Activated naive CD8-positive, alpha-beta T cell treated with anti-CD3 and anti-CD28 coated beads for 36 hours (primary cell): ENCODE data around the gene DMD. TPM values are rescaled to one million over a fixed set of nuclear protein-coding genes. Genes with fewer than 3 reads are reported as not detected.
"Not testable (repeated sequence)": the region's sequence is repeated elsewhere in the genome, so short reads cannot be mapped to it uniquely, and the experiment has no call there.

Experiments
- DNase-seq: peaks from one replicate; pipeline ENCODE4 v3.0.0; 2021
- H3K27ac Mint-ChIP-seq: one replicate; pipeline ENCODE4 v1.8.0; 2022; ENCODE audit warnings: mild to moderate bottlenecking, moderate library complexity, mixed read lengths
- H3K27me3 Mint-ChIP-seq: one replicate; pipeline ENCODE4 v1.8.0; 2022; ENCODE audit warnings: mild to moderate bottlenecking, mixed read lengths
- H3K36me3 Mint-ChIP-seq: one replicate; pipeline ENCODE4 v1.8.0; 2021; ENCODE audit warnings: mild to moderate bottlenecking, mixed read lengths
- H3K4me1 Mint-ChIP-seq: one replicate; pipeline ENCODE4 v1.8.0; 2021; ENCODE audit warnings: mixed read lengths
- H3K4me3 Mint-ChIP-seq: one replicate; pipeline ENCODE4 v1.8.0; 2022; ENCODE audit warnings: mild to moderate bottlenecking, moderate library complexity, mixed read lengths
- H3K9me3 Mint-ChIP-seq: one replicate; pipeline ENCODE4 v1.8.0; 2022; ENCODE audit warnings: mixed read lengths
- total RNA-seq, 2 experiments: library from RNA; stranded (reverse); gene quantifications; one replicate each; pipeline ENCODE4 v1.2.3, GENCODE V29; 2021

DMD gene
- total RNA-seq, 2 experiments from 2014 or later, result 0.08 to 0.46 TPM

DNA sequence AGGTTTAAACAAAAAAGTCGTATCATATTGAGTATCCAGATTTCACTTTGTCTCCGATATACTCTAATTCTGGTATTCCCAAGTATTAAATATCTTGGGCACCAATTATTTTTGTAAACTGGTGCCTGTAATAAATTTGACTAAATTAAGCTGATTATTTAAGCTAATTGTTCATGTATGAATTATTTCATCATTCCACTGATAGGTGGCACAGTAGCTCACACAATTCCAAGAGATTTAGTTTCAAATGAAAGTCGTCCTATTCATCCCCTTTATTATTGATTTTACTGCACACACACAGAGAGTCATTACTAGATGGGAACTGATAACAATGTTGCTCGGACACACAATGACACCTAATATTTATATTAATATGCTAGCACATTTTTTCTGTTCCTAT is 432.4 kb downstream of the DMD start:
- Mint-ChIP-seq H3K27ac (no peak overlapping the region), H3K27me3 (no peaks in the 10 kb centered on the region), H3K4me3 (no peak overlapping the region), H3K9me3 (no peaks in the 10 kb centered on the region), H3K36me3 (no peaks in the 10 kb centered on the region), H3K4me1 (no peaks in the 10 kb centered on the region)
- DNase-seq, result no peak

DNA sequence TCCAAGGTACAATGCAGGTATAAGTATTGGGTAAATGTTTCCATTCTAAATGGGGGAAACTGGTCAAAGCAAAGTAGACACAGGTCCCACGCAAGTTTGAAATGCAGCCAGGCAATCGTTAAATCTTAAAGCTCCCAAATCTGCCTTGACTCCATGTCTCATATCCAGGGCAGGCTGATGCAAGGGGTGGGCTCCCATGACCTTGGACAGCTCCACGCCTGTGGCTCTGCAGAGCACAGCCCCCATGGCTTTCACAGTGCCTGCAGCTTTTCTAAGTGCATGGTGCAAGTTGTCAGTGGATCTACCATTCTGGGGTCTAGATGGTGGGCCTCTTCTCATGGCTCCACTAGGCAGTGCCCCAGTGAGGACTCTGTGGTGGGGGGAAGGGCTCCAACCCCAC is 436.4 kb downstream of the DMD start:
- Mint-ChIP-seq H3K4me1 (no peaks in the 10 kb centered on the region), H3K27ac (no peak overlapping the region), H3K36me3 (no peaks in the 10 kb centered on the region), H3K9me3 (no peaks in the 10 kb centered on the region), H3K4me3 (no peak overlapping the region), H3K27me3 (no peaks in the 10 kb centered on the region)
- no peak for DNase-seq

DNA sequence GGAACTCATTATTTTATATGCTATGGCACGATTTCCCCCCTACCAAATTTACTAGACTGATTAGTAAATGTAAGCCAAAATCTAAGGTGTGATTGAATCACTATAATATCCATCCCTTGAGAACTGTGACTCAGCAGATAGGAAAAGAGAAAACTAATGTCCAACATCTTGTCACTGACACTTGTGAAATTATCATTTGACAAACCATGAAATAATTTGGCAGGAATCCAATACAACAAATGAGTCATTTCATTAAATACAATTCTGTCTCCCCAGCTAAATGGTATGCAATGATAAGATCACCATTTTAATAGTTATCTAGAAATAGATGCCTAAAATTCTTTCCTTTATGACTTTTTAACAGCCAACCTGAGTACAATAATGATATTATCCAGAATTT is 462.3 kb downstream of the DMD start:
- no peaks in the 10 kb centered on the region for H3K4me1 Mint-ChIP-seq
- no peaks in the 10 kb centered on the region for H3K9me3 Mint-ChIP-seq
- no peaks in the 10 kb centered on the region for H3K36me3 Mint-ChIP-seq
- H3K27ac Mint-ChIP-seq, result no peak overlapping the region
- H3K4me3 Mint-ChIP-seq, result no peak overlapping the region
- no peaks in the 10 kb centered on the region for H3K27me3 Mint-ChIP-seq
- DNase-seq, result no peak

DNA sequence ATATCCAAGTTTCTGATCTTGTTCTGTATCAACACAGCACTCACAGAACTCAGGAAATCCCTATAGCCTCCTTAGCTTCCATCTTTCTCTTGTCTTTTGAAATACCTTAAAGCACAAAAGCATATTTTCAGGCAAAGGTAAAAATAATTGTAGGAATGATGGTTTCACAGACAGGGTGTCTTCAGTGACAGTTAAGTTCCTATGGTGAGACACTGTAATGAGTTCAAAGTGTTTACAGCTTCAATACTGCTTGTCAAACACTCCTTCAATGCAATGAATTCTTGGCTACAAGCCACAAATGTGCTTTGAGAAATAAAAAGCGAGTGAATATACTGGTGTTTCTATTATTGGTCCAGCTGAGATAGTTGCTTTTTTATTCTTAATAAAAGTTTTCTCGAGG is 466.0 kb downstream of the DMD start:
- Mint-ChIP-seq H3K9me3 (peaks cover 1% of the 10 kb centered on the region), H3K4me3 (no peak overlapping the region), H3K4me1 (no peaks in the 10 kb centered on the region), H3K36me3 (no peaks in the 10 kb centered on the region), H3K27ac (no peak overlapping the region), H3K27me3 (no peaks in the 10 kb centered on the region)
- DNase-seq, result no peak

DNA sequence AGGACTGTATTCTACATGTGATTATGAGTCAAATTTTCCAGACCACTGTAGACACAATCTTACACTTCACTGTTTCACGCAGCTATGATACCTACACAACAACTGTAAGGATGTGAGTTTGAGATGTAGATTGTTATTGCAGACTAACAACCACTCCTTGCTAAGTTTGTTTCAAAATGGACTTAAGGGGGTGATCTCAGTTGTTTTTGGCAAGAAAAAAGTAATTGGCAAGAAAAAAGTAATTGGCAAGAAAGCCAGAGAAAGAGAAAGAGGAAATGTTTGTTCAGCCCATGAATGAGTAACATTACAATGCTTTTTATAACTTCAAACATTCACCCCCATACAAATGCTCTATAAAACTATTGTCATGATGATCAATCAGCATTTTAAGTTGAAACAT is 466.4 kb downstream of the DMD start:
- no peak overlapping the region for H3K4me3 Mint-ChIP-seq
- H3K36me3 Mint-ChIP-seq, result no peaks in the 10 kb centered on the region
- no peak for DNase-seq
- peaks cover 1% of the 10 kb centered on the region for H3K9me3 Mint-ChIP-seq
- H3K4me1 Mint-ChIP-seq, result no peaks in the 10 kb centered on the region
- no peaks in the 10 kb centered on the region for H3K27me3 Mint-ChIP-seq
- H3K27ac Mint-ChIP-seq, result no peak overlapping the region

DNA sequence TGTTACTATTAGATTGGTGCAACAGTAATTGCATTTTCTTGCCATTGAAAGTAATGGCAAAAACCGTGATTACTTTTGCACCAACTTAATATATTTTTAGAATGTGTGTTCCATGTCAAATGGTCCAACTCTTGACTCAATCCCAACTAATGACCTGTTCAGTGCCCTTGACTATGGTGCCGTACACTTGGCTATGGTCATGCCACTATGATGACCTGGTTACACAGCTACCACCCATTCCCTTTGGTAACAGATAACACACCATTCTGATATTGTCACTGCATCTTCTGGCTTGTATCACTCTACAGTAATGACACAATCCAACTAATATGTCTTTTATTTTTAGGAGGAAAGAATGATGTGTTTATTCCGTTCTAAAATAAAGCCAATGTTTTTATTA is 469.4 kb downstream of the DMD start:
- Mint-ChIP-seq H3K27me3 (no peaks in the 10 kb centered on the region), H3K36me3 (no peaks in the 10 kb centered on the region), H3K4me3 (no peak overlapping the region), H3K4me1 (no peaks in the 10 kb centered on the region), H3K27ac (no peak overlapping the region), H3K9me3 (peaks cover 1% of the 10 kb centered on the region)
- DNase-seq, result no peak

DNA sequence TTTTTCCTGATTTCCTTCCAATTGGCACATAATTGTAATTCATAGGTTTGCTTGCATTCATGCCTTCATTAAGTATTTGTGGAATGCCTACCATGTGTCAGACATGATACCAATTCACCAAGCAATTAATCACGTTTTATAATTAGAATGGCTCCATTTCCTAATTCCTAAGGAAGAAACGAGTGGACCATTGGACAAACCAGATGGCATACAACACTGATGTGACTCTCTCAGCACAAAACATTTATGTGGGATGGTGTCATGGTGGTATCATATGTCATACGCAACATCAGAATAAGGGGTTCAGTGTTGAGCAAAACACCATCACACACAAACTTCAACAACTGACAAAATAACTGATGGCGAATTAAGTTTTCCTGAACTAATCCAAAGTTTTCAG is 502.8 kb downstream of the DMD start:
- no peak for DNase-seq
- no peak overlapping the region for H3K27ac Mint-ChIP-seq
- H3K27me3 Mint-ChIP-seq, result no peaks in the 10 kb centered on the region
- no peaks in the 10 kb centered on the region for H3K36me3 Mint-ChIP-seq
- no peaks in the 10 kb centered on the region for H3K4me1 Mint-ChIP-seq
- H3K4me3 Mint-ChIP-seq, result no peak overlapping the region
- no peaks in the 10 kb centered on the region for H3K9me3 Mint-ChIP-seq

DNA sequence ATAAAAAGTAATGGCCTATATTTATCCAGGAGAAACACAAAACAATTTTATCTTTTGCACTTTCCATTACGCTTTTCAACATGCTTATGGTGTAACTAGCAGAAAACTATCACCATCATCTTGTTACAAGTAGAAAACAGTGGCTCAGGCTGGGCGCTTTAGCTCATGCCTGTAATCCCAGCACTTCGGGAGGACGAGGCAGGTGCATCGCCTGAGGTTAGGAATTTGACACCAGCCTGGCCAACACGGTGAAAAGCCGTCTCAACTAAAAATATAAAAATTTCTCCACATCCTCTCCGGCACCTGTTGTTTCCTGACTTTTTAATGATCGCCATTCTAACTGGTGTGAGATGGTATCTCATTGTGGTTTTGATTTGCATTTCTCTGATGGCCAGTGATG is 506.0 kb downstream of the DMD start:
- DNase-seq, H3K27ac Mint-ChIP-seq, H3K4me3 Mint-ChIP-seq, H3K9me3 Mint-ChIP-seq, H3K36me3 Mint-ChIP-seq, H3K27me3 Mint-ChIP-seq, H3K4me1 Mint-ChIP-seq: not testable (repeated sequence)

DNA sequence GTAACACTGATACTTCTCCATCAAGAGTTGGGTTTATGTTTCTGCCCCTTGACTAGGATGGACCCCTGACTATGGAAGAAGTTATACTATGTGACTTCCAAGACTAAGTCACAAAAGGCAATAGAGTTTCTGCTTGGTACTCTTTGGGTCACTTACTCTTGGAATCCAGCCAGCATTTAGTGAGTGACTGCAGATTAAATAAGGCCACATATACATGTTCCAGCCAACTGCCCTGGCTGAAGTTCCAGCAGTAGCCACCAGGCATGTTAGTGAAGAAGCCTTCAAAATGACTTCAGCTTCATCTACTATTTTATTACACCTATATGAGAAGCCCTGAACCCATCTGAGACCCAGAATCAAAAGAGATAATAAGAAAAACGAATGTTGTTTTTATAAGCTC is 524.0 kb downstream of the DMD start:
- no peaks in the 10 kb centered on the region for H3K4me1 Mint-ChIP-seq
- H3K9me3 Mint-ChIP-seq, result peaks cover 1% of the 10 kb centered on the region
- no peak overlapping the region for H3K4me3 Mint-ChIP-seq
- no peaks in the 10 kb centered on the region for H3K27me3 Mint-ChIP-seq
- no peak for DNase-seq
- H3K36me3 Mint-ChIP-seq, result no peaks in the 10 kb centered on the region
- H3K27ac Mint-ChIP-seq, result no peak overlapping the region

DNA sequence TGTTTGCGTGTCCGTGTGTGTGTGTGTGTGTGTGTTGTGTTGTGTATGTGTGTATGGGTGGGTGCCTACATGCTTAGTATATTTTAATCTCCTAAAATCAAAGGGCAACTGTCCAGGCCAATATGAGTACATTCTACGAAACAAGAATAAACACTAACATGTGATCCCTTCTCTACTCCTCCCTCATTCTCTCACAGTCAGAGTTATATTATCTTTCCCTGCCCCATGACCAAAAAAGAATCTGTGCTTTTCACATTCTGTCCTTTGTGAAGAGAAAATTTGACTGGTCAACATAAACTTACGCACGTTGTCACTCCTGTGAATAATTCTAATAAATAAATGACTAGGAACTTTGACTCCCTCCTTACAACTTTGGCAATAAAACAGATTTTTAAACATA is 532.9 kb downstream of the DMD start:
- no peak for DNase-seq
- Mint-ChIP-seq H3K27me3 (no peaks in the 10 kb centered on the region), H3K9me3 (no peaks in the 10 kb centered on the region), H3K4me1 (no peaks in the 10 kb centered on the region), H3K27ac (no peak overlapping the region), H3K36me3 (no peaks in the 10 kb centered on the region), H3K4me3 (no peak overlapping the region)

DNA sequence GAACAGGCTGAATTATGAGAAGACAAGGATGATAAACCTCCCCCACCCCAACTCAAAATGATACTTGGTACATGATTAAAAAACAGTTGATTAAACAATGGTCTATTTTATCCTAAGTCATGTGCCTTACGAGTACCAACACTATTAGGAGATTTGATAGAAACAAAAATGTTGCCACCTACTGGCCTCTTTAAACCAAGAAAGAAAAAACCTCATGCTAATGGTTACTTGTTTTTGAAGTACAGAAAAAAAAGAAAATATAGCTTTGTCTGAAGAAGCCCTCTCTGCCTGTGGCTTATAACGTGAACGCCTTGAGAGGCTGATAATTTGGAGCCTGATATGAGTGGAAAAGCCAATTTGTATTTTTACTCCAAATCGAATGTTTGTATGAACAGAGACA is 538.2 kb downstream of the DMD start:
- Mint-ChIP-seq H3K27me3 (no peaks in the 10 kb centered on the region), H3K4me3 (no peak overlapping the region), H3K36me3 (no peaks in the 10 kb centered on the region), H3K4me1 (no peaks in the 10 kb centered on the region), H3K9me3 (no peaks in the 10 kb centered on the region), H3K27ac (no peak overlapping the region)
- DNase-seq, result no peak

DNA sequence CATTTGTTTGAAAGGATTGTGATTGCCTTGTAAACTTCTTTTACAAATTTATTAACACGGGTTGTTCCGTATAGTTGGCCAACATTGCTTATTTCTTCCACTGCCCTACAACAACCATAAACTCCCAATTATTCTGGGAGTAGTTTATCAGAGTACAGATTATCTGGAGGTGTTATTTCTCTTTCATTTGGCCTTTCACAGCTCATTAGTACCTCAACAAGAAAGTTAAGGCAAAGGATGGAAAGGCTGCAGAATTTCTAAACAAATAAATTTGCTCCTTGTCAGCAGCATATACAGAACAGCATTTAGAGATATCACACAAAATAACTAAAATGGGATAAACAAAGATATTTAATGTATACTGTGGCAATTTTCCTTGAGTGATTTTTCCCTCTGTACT is 548.8 kb downstream of the DMD start:
- no peak for DNase-seq
- H3K9me3 Mint-ChIP-seq, result peaks cover 4% of the 10 kb centered on the region
- no peaks in the 10 kb centered on the region for H3K4me1 Mint-ChIP-seq
- no peaks in the 10 kb centered on the region for H3K27me3 Mint-ChIP-seq
- H3K36me3 Mint-ChIP-seq, result no peaks in the 10 kb centered on the region
- H3K4me3 Mint-ChIP-seq, result no peak overlapping the region
- H3K27ac Mint-ChIP-seq, result no peak overlapping the region

DNA sequence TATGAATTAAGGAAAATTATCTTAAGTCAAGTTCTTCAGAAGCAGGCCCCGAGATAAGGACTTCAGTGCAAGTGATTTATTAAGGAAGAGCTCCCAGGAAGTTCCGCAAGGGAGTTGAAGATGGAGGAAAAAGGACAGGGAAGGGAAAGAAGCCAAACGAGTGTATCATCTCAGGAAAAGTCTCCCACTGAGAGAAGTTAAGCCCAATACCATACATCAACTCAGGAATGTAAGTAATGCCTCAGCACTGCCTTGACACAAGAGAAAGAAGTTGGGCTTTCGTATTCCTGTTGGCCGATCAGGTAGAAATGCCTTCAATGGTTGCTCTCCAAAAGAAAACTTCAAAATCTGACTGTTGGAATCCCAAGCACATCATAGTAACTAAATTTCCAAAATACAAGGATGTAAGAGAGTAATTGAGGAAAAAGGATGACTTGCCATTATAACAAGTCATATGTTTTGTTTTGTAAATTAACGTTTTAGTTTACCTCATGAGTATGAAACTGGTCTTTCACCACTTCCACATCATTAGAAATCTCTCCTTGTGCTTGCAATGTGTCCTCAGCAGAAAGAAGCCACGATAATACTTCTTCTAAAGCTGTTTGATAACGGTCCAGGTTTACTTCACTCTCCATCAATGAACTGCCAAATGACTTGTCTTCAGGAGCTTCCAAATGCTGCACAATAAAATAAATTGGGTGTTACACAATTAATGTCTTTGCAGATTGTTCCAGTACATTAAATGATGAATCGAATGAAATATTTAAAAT is 566.7 kb downstream of the DMD start:
- H3K36me3 Mint-ChIP-seq, result no peaks in the 10 kb centered on the region
- H3K27me3 Mint-ChIP-seq, result no peaks in the 10 kb centered on the region
- no peaks in the 10 kb centered on the region for H3K4me1 Mint-ChIP-seq
- no peak for DNase-seq
- no peaks in the 10 kb centered on the region for H3K9me3 Mint-ChIP-seq
- no peak overlapping the region for H3K4me3 Mint-ChIP-seq
- H3K27ac Mint-ChIP-seq, result no peak overlapping the region

DNA sequence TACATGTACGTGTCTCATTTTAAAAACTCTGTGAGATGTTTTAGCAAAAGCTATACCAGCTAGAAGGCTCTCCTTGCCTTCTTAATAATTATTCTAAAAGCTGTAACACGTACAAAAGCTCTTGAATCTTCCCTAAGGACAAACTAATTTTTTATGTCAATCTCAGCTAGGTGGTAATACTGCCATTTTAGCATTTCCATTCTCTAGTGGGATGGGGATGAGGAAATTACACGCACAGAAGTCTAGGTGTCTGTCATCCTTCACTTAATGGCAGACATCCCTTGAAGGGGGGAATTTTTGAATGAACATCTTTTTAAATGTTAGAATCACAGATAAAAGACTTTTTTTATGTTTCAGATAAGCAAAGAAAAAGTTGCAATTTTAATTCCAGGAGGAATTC is 569.1 kb downstream of the DMD start:
- DNase-seq, result no peak
- Mint-ChIP-seq H3K4me3 (no peak overlapping the region), H3K9me3 (no peaks in the 10 kb centered on the region), H3K4me1 (no peaks in the 10 kb centered on the region), H3K36me3 (no peaks in the 10 kb centered on the region), H3K27me3 (no peaks in the 10 kb centered on the region), H3K27ac (no peak overlapping the region)

DNA sequence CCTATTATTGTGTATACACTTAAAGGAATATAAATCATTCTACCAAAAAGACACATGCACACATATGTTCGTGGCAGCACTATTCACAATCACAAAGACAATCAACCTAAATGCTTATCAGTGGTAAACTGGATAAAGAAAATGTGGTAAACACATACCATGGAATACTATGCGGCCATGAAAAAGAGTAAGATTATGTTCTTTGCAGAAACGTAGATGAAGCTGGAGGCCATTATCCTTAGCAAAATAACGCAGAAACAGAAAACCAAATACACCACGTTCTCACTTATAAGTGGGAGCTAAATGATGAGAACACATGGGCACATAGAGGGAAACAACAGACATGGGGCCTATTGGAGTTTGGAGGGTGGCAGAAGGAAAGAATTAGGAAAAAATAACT is 593.2 kb downstream of the DMD start:
- H3K4me3 Mint-ChIP-seq, result no peak overlapping the region
- H3K27me3 Mint-ChIP-seq, result no peaks in the 10 kb centered on the region
- H3K36me3 Mint-ChIP-seq, result no peaks in the 10 kb centered on the region
- H3K4me1 Mint-ChIP-seq, result no peaks in the 10 kb centered on the region
- H3K27ac Mint-ChIP-seq, result no peak overlapping the region
- DNase-seq, result no peak
- peaks cover 2% of the 10 kb centered on the region for H3K9me3 Mint-ChIP-seq

DNA sequence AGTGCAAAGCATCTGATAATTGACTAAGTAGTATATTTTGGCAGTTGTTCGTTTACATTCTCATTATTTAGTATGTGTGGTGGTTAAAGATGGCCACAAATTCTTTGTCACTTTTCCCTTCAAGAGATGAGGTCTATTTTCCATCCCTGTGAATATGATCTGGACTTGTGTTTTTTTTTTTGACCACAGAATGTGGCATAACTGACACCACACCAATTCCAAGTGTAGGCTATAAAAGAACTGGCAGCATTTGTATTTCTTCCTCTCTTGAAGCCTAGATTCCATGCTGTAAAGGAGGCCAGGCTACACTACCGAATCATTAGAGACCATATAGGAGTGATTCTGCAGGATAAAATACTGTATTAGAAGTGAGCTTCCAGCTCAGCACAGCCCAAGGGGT is 596.6 kb downstream of the DMD start:
- H3K4me1 Mint-ChIP-seq, result no peaks in the 10 kb centered on the region
- DNase-seq, result no peak
- H3K27me3 Mint-ChIP-seq, result no peaks in the 10 kb centered on the region
- H3K9me3 Mint-ChIP-seq, result peaks cover 2% of the 10 kb centered on the region
- H3K36me3 Mint-ChIP-seq, result no peaks in the 10 kb centered on the region
- H3K4me3 Mint-ChIP-seq, result no peak overlapping the region
- H3K27ac Mint-ChIP-seq, result no peak overlapping the region
